ENCODE data around the gene MYPOP. TPM values are rescaled to one million over a fixed set of nuclear protein-coding genes. Genes with fewer than 3 reads are reported as not detected.

Gene MYPOP
- total RNA-seq, 2 experiments from 2014 or later, result 5.2 to 15.6 TPM

GRCh38 chr19:45852983-45853382 is 49.4 kb downstream of the MYPOP start:
- intact Hi-C loops (cut with micrococcal nuclease; ENCODE audit: unreplicated experiment), result no loop called here
- Histone ChIP-seq H3K27ac (ENCODE audit: low read depth, low read length, poor library complexity, severe bottlenecking) (no peak overlapping the region), H3K4me1 (ENCODE audit: insufficient read depth, low read length, poor library complexity, severe bottlenecking) (no peaks in the 10 kb centered on the region), H3K79me2 (ENCODE audit: insufficient read depth, low read depth, low read length) (peaks cover 8% of the 10 kb centered on the region; the same call in 1 of the 2 replicates), H3K4me3 (ENCODE audit: low read depth, low read length, poor library complexity, severe bottlenecking) (no peak overlapping the region), H4K20me1 (ENCODE audit: insufficient read depth, low read length) (no peaks in the 10 kb centered on the region), H3K9me3 (ENCODE audit: low read length) (no peaks in the 10 kb centered on the region), H3K4me2 (ENCODE audit: low read length) (no peak overlapping the region), H2AFZ (ENCODE audit: low read length) (no peak overlapping the region), H3K9me2 (ENCODE audit: insufficient read depth, low read length) (no peaks in the 10 kb centered on the region), H3K36me3 (ENCODE audit: insufficient read depth, low read length) (peaks cover 82% of the 10 kb centered on the region)
- BruUV-seq (replicated peaks), result no TSS peak
- TF ChIP-seq EZH2phosphoT487 (IDR thresholded peaks at IDR 0.05; ENCODE audit: borderline replicate concordance, low read depth, low read length), result no peak
- no peak for TF ChIP-seq CTCF (conservative IDR thresholded peaks at IDR 0.05; ENCODE audit: low read length)
- POLR2A ChIA-PET, result interaction anchor here (0.7 kb wide), 1 partner anchor 23 kb away, joined by 3 read pairs; no protein-coding TSS in a partner anchor
- no peak for DNase-seq (ENCODE audit: low spot score)
- CTCF ChIA-PET (ENCODE audit: unreplicated experiment), result no interaction called here

- TF ChIP-seq CTCF (conservative IDR thresholded peaks at IDR 0.05; ENCODE audit: low read length) (no peak), EZH2phosphoT487 (IDR thresholded peaks at IDR 0.05; ENCODE audit: borderline replicate concordance, low read depth, low read length) (no peak)
- Histone ChIP-seq H3K4me3 (ENCODE audit: low read depth, low read length, poor library complexity, severe bottlenecking) (no peak overlapping the region), H3K27ac (ENCODE audit: low read depth, low read length, poor library complexity, severe bottlenecking) (no peak overlapping the region), H3K4me2 (ENCODE audit: low read length) (no peak overlapping the region), H2AFZ (ENCODE audit: low read length) (no peak overlapping the region), H3K9me2 (ENCODE audit: insufficient read depth, low read length) (no peaks in the 10 kb centered on the region), H3K4me1 (ENCODE audit: insufficient read depth, low read length, poor library complexity, severe bottlenecking) (no peaks in the 10 kb centered on the region), H4K20me1 (ENCODE audit: insufficient read depth, low read length) (no peaks in the 10 kb centered on the region), H3K36me3 (ENCODE audit: insufficient read depth, low read length) (peaks cover 87% of the 10 kb centered on the region), H3K79me2 (ENCODE audit: insufficient read depth, low read depth, low read length) (peaks cover 8% of the 10 kb centered on the region; the same call in 1 of the 2 replicates), H3K9me3 (ENCODE audit: low read length) (no peaks in the 10 kb centered on the region)
- no TSS peak for BruUV-seq (replicated peaks)
- intact Hi-C loops (cut with micrococcal nuclease; ENCODE audit: unreplicated experiment), result no loop called here
- POLR2A ChIA-PET, result no interaction called here
- no peak for DNase-seq (ENCODE audit: low spot score)
- CTCF ChIA-PET (ENCODE audit: unreplicated experiment), result no interaction called here
Observed at GRCh38 chr19:45852145-45852750, 50.2 kb downstream of the MYPOP start.

GRCh38 chr19:45848922-45849321 is 53.5 kb downstream of the MYPOP start:
- no peaks in the 10 kb centered on the region for H3K79me2 ChIP-seq (ENCODE audit: insufficient read depth, low read depth, low read length)
- POLR2A ChIA-PET, result no interaction called here
- H3K4me2 ChIP-seq (ENCODE audit: low read length), result no peak overlapping the region
- CTCF ChIA-PET (ENCODE audit: unreplicated experiment), result no interaction called here
- no peak overlapping the region for H2AFZ ChIP-seq (ENCODE audit: low read length)
- H3K4me3 ChIP-seq (ENCODE audit: low read depth, low read length, poor library complexity, severe bottlenecking), result no peak overlapping the region
- H3K9me3 ChIP-seq (ENCODE audit: low read length), result no peaks in the 10 kb centered on the region
- intact Hi-C loops (cut with micrococcal nuclease; ENCODE audit: unreplicated experiment), result no loop called here
- H3K4me1 ChIP-seq (ENCODE audit: insufficient read depth, low read length, poor library complexity, severe bottlenecking), result no peaks in the 10 kb centered on the region
- no peaks in the 10 kb centered on the region for H3K9me2 ChIP-seq (ENCODE audit: insufficient read depth, low read length)
- DNase-seq (ENCODE audit: low spot score), result peak; percentile 11
- no TSS peak for BruUV-seq (replicated peaks)
- TF ChIP-seq CTCF (conservative IDR thresholded peaks at IDR 0.05; ENCODE audit: low read length), result peak; percentile 65
- no peak for TF ChIP-seq EZH2phosphoT487 (IDR thresholded peaks at IDR 0.05; ENCODE audit: borderline replicate concordance, low read depth, low read length)
- H3K27ac ChIP-seq (ENCODE audit: low read depth, low read length, poor library complexity, severe bottlenecking), result no peak overlapping the region
- no peaks in the 10 kb centered on the region for H4K20me1 ChIP-seq (ENCODE audit: insufficient read depth, low read length)
- H3K36me3 ChIP-seq (ENCODE audit: insufficient read depth, low read length), result peaks cover 98% of the 10 kb centered on the region
